ENCODE data around the gene RNF130.

Gene RNF130

GRCh38 chr5:180101451-180102105, 30.0 kb upstream of the RNF130 start:
- ATAC-seq = no peak
- TF ChIP-seq CSRNP3 (CRISPR knock-in tag; IDR thresholded peaks at IDR 0.05) = no peak
- no peak for TF ChIP-seq TOX (CRISPR knock-in tag; IDR thresholded peaks at IDR 0.05; ENCODE audit: borderline replicate concordance)
- TF ChIP-seq ZNF565 (CRISPR knock-in tag; conservative IDR thresholded peaks at IDR 0.05; ENCODE audit: low read depth) = no peak
- no peak for TF ChIP-seq TCF4 (CRISPR knock-in tag; IDR thresholded peaks at IDR 0.05; ENCODE audit: borderline replicate concordance)
- no peak for TF ChIP-seq CREB5 (CRISPR knock-in tag; IDR thresholded peaks at IDR 0.05; ENCODE audit: low read depth)
- TF ChIP-seq CSDC2 (CRISPR knock-in tag; IDR thresholded peaks at IDR 0.05) = no peak
- no peak for TF ChIP-seq RARB (CRISPR knock-in tag; IDR thresholded peaks at IDR 0.05)
- no peak for TF ChIP-seq BACH2 (CRISPR knock-in tag; IDR thresholded peaks at IDR 0.05; ENCODE audit: borderline replicate concordance)
- TF ChIP-seq TSHZ2 (CRISPR knock-in tag; IDR thresholded peaks at IDR 0.05) = no peak
- TF ChIP-seq PATZ1 (CRISPR knock-in tag; IDR thresholded peaks at IDR 0.05; ENCODE audit: borderline replicate concordance) = no peak
- no peak for TF ChIP-seq PPARA (CRISPR knock-in tag; IDR thresholded peaks at IDR 0.05; ENCODE audit: borderline replicate concordance)
- TF ChIP-seq ISL1 (CRISPR knock-in tag; IDR thresholded peaks at IDR 0.05) = no peak
- TF ChIP-seq POU6F1 (CRISPR knock-in tag; IDR thresholded peaks at IDR 0.05; ENCODE audit: borderline replicate concordance, low read depth) = no peak
- TF ChIP-seq ARNTL (CRISPR knock-in tag; IDR thresholded peaks at IDR 0.05; ENCODE audit: borderline replicate concordance, low read depth) = no peak
- no peak for TF ChIP-seq OSR1 (CRISPR knock-in tag; IDR thresholded peaks at IDR 0.05)
- TF ChIP-seq SNAI2 (CRISPR knock-in tag; IDR thresholded peaks at IDR 0.05) = no peak

GRCh38 chr5:180100621-180101450, 29.3 kb upstream of the RNF130 start:
- TF ChIP-seq ZC3H10 (CRISPR knock-in tag; IDR thresholded peaks at IDR 0.05) (no peak), ZFP3 (CRISPR knock-in tag; IDR thresholded peaks at IDR 0.05) (no peak), CSDC2 (CRISPR knock-in tag; IDR thresholded peaks at IDR 0.05) (no peak), TCF4 (CRISPR knock-in tag; IDR thresholded peaks at IDR 0.05; ENCODE audit: borderline replicate concordance) (no peak), TOX (CRISPR knock-in tag; IDR thresholded peaks at IDR 0.05; ENCODE audit: borderline replicate concordance) (no peak), ZNF565 (CRISPR knock-in tag; conservative IDR thresholded peaks at IDR 0.05; ENCODE audit: low read depth) (no peak), POU6F1 (CRISPR knock-in tag; IDR thresholded peaks at IDR 0.05; ENCODE audit: borderline replicate concordance, low read depth) (no peak), BACH2 (CRISPR knock-in tag; IDR thresholded peaks at IDR 0.05; ENCODE audit: borderline replicate concordance) (no peak), ZNF70 (CRISPR knock-in tag; IDR thresholded peaks at IDR 0.05) (no peak), CSRNP3 (CRISPR knock-in tag; IDR thresholded peaks at IDR 0.05) (no peak)
- no peak for ATAC-seq

Measured in SK-N-SH treated with all-trans-retinoic acid at 6 μM for 48 hours (cell line).